CD14-positive monocyte (primary cell): Measurements from ENCODE around the gene CPNE2. TPM values are rescaled to one million over a fixed set of nuclear protein-coding genes. Genes with fewer than 3 reads are reported as not detected.

Source experiments
- DNase-seq, 3 donors: peaks; one replicate each; pipeline ENCODE4 v3.0.0-alpha.2; 2011 to 2022
- H2AFZ ChIP-seq: 2 replicates; pipeline ENCODE4 v1.6.0; 2012; ENCODE audit warnings: mild to moderate bottlenecking, low read depth, low read length, inconsistent platforms; ENCODE audit not compliant: insufficient read depth, poor library complexity, severe bottlenecking
- H3K27ac ChIP-seq, 2 donors: 1 replicate in 1 of 2; 2 replicates in 1 of 2; pipeline ENCODE4 v1.5.1; 2012 to 2013; ENCODE audit warnings: low read length in 2 of 2, control low read depth in 1 of 2, inconsistent platforms in 1 of 2, low read depth in 1 of 2, mild to moderate bottlenecking in 1 of 2
- H3K27me3 ChIP-seq, 2 donors: one replicate each; pipeline versions ENCODE4 v1.6.0 to v1.6.1; 2011 to 2013; ENCODE audit warnings: low read length in 2 of 2; ENCODE audit not compliant: control insufficient read depth in 2 of 2, insufficient read depth in 2 of 2
- H3K36me3 ChIP-seq, 2 donors: replicated peaks in 1 of 2; 1 replicate in 1 of 2; 2 replicates in 1 of 2; pipeline versions ENCODE4 v1.5.1 to v1.6.1; 2012 to 2013; ENCODE audit warnings: low read length in 2 of 2, control low read depth in 1 of 2, inconsistent platforms in 1 of 2, mild to moderate bottlenecking in 1 of 2; ENCODE audit not compliant: insufficient read depth in 2 of 2, control insufficient read depth in 1 of 2
- H3K4me1 ChIP-seq, 2 donors: 1 replicate in 1 of 2; 2 replicates in 1 of 2; pipeline versions ENCODE4 v1.5.1 to v1.6.1; 2012 to 2013; ENCODE audit warnings: low read length in 2 of 2, control low read depth in 1 of 2, inconsistent platforms in 1 of 2, mild to moderate bottlenecking in 1 of 2, moderate library complexity in 1 of 2; ENCODE audit not compliant: insufficient read depth in 2 of 2, control insufficient read depth in 1 of 2
- H3K4me2 ChIP-seq: replicated peaks from 2 replicates; pipeline ENCODE3; 2012; ENCODE audit warnings: low read length, moderate library complexity, mild to moderate bottlenecking; ENCODE audit not compliant: poor library complexity, severe bottlenecking; ENCODE audit errors: extremely low read depth
- H3K4me3 ChIP-seq, 3 experiments: fragments of 200-600 bp in 1 of 3; sonication (generic) in 1 of 3; replicated peaks in 1 of 3; 1 replicate in 2 of 3; 2 replicates in 1 of 3; pipeline ENCODE4 v1.5.1; 2011 to 2013; ENCODE audit warnings: low read length in 3 of 3, mild to moderate bottlenecking in 3 of 3, control low read depth in 2 of 3, low read depth in 2 of 3, inconsistent platforms in 1 of 3, moderate library complexity in 1 of 3
- H3K79me2 ChIP-seq: 2 replicates; pipeline ENCODE4 v1.6.0; 2012; ENCODE audit warnings: mild to moderate bottlenecking, control low read depth, inconsistent platforms, low read length, moderate library complexity; ENCODE audit not compliant: insufficient read depth
- H3K9ac ChIP-seq: 2 replicates; pipeline ENCODE4 v1.6.0; 2017; ENCODE audit warnings: low read length, mild to moderate bottlenecking; ENCODE audit not compliant: insufficient read depth, poor library complexity, severe bottlenecking
- H3K9me3 ChIP-seq, 2 donors: replicated peaks in 1 of 2; 1 replicate in 1 of 2; 2 replicates in 1 of 2; pipeline versions ENCODE4 v1.5.1 to v1.6.1; 2012 to 2013; ENCODE audit warnings: low read length in 2 of 2, control low read depth in 1 of 2; ENCODE audit not compliant: control insufficient read depth in 1 of 2, insufficient read depth in 1 of 2
- H4K20me1 ChIP-seq: 2 replicates; pipeline ENCODE4 v1.6.0; 2012; ENCODE audit warnings: mild to moderate bottlenecking, low read length, control low read depth, moderate library complexity; ENCODE audit not compliant: insufficient read depth
- H3K27ac Mint-ChIP-seq, 7 donors: one replicate each; pipeline ENCODE4 v1.8.0; 2020; ENCODE audit warnings: mild to moderate bottlenecking in 7 of 7, mixed read lengths in 7 of 7, moderate library complexity in 6 of 7, inconsistent platforms in 2 of 7
- H3K27me3 Mint-ChIP-seq, 3 donors: one replicate each; pipeline ENCODE4 v1.8.0; 2021 to 2022; ENCODE audit warnings: low read depth in 3 of 3, mild to moderate bottlenecking in 3 of 3, mixed read lengths in 3 of 3, moderate library complexity in 3 of 3, inconsistent platforms in 1 of 3
- H3K36me3 Mint-ChIP-seq, 2 donors: one replicate each; pipeline ENCODE4 v1.8.0; 2020; ENCODE audit warnings: mixed read lengths in 2 of 2, inconsistent platforms in 1 of 2, mild to moderate bottlenecking in 1 of 2
- H3K4me1 Mint-ChIP-seq: one replicate; pipeline ENCODE4 v1.8.0; 2020; ENCODE audit warnings: mild to moderate bottlenecking, mixed read lengths
- H3K4me3 Mint-ChIP-seq, 2 donors: one replicate each; pipeline ENCODE4 v1.8.0; 2020; ENCODE audit warnings: mild to moderate bottlenecking in 2 of 2, mixed read lengths in 2 of 2, moderate library complexity in 1 of 2
- H3K9me3 Mint-ChIP-seq, 7 donors: one replicate each; pipeline ENCODE4 v1.8.0; 2020 to 2022; ENCODE audit warnings: mixed read lengths in 7 of 7, mild to moderate bottlenecking in 6 of 7, moderate library complexity in 6 of 7, inconsistent platforms in 2 of 7
- CTCF ChIP-seq: fragments of 200-600 bp; IDR thresholded peaks from one replicate; pipeline ENCODE4 v1.8.0; 2022; ENCODE audit warnings: antibody characterized with exemption, mild to moderate bottlenecking
- WGBS: methylation state at CpG from one replicate; pipeline ENCODE4 v1.1.5; 2013; ENCODE audit warnings: missing lambda C conversion rate; ENCODE audit not compliant: insufficient coverage; 5-methylcytosine and 5-hydroxymethylcytosine counted together
- intact Hi-C, 2 donors: fragments of 100-400 bp; cut with micrococcal nuclease; formaldehyde crosslinking; loops; one replicate each; pipeline versions ENCODE4 v1.15.0 to v1.15.1; 2023
- polyA plus RNA-seq, 3 donors: library from polyadenylated mRNA; depleted of rRNA in 1 of 3; unstranded in 2 of 3; stranded (reverse) in 1 of 3; fragments of 300-500 nt in 2 of 3; fragments of >200 nt in 1 of 3; fragmentation: Illumina TruSeq in 2 of 3; gene quantifications; 1 replicate in 2 of 3; 2 replicates in 1 of 3; pipeline ENCODE4 v1.2.3, GENCODE V29; 2012 to 2021

CPNE2 gene
- polyA plus RNA-seq, 3 donors, result 18.3 to 68.8 (median 23.9) TPM

GRCh38 chr16:57130950-57131321 lies 38.6 kb downstream of the CPNE2 start:
- H2AFZ ChIP-seq, result no peak overlapping the region
- Mint-ChIP-seq H3K9me3 (no peaks in the 10 kb centered on the region), H3K27me3 (no peaks in the 10 kb centered on the region), H3K27ac (peak overlapping the region in 2 of 7 donors; percentile 15 to 30), H3K4me1 (peaks cover 5% of the 10 kb centered on the region), H3K4me3 (no peak overlapping the region), H3K36me3 (peaks cover 44 to 62% of the 10 kb centered on the region in 2 donors)
- H3K79me2 ChIP-seq, result no peaks in the 10 kb centered on the region
- no peak overlapping the region for H3K27ac ChIP-seq
- peaks cover 39 to 81% of the 10 kb centered on the region in 2 donors for H3K36me3 ChIP-seq
- H3K9me3 ChIP-seq, result no peaks in the 10 kb centered on the region
- TF ChIP-seq CTCF, result no peak
- H3K27me3 ChIP-seq, result no peaks in the 10 kb centered on the region
- no peaks in the 10 kb centered on the region for H4K20me1 ChIP-seq
- no peaks in the 10 kb centered on the region for H3K4me1 ChIP-seq
- no peak for DNase-seq
- no peak overlapping the region for H3K4me2 ChIP-seq
- WGBS, result 100% methylated on average over 6 of the region's 6 CpGs
- intact Hi-C loops, result no loop called here
- H3K9ac ChIP-seq, result no peak overlapping the region
- H3K4me3 ChIP-seq, result no peak overlapping the region

DNA sequence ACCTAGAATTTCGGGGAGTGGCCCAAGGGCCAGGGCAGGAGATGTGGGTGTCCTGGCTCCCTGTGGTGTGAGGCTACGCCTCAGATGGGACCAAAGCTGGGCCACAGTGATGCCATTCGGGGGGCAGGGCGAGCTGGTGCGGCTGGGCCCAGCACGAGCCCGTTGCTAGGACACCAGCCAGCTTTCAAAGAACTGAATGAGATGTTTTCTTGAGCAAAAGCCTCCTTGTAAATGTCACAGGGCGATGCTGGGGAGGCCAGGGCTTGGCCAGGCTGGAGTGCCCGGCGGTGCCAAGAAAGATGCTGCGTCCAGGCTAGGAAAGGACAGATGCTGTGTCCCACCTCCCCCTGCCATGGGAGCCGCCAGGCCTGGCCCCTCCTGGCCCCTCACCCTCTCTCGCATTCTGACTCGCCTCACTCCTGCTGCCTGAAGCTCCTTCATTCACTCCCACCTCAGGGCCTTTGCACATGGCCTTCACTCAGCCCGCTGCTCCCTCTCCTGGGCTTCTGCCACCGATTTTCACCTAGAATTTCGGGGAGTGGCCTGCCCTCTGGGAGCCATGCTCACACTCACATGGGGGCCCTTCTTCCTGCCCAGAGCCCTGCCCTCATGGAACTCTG lies 39.1 kb downstream of the CPNE2 start:
- Mint-ChIP-seq H3K9me3 (no peaks in the 10 kb centered on the region), H3K4me3 (no peak overlapping the region), H3K27ac (peak overlapping the region in 1 of 7 donors; percentile 65), H3K27me3 (no peaks in the 10 kb centered on the region), H3K4me1 (peaks cover 5% of the 10 kb centered on the region), H3K36me3 (peaks cover 40 to 61% of the 10 kb centered on the region in 2 donors)
- Histone ChIP-seq H3K36me3 (peaks cover 38 to 81% of the 10 kb centered on the region in 2 donors), H3K9ac (no peak overlapping the region), H3K27me3 (no peaks in the 10 kb centered on the region), H3K27ac (no peak overlapping the region), H3K79me2 (no peaks in the 10 kb centered on the region), H3K4me3 (no peak overlapping the region), H3K4me1 (no peaks in the 10 kb centered on the region), H3K9me3 (no peaks in the 10 kb centered on the region), H2AFZ (no peak overlapping the region), H3K4me2 (no peak overlapping the region), H4K20me1 (no peaks in the 10 kb centered on the region)
- WGBS, result 89% methylated on average over 16 of the region's 17 CpGs
- DNase-seq, result no peak
- no peak for TF ChIP-seq CTCF
- intact Hi-C loops, result no loop called here
